ENCODE results near the gene FRMD3.

The FRMD3 gene

DNA sequence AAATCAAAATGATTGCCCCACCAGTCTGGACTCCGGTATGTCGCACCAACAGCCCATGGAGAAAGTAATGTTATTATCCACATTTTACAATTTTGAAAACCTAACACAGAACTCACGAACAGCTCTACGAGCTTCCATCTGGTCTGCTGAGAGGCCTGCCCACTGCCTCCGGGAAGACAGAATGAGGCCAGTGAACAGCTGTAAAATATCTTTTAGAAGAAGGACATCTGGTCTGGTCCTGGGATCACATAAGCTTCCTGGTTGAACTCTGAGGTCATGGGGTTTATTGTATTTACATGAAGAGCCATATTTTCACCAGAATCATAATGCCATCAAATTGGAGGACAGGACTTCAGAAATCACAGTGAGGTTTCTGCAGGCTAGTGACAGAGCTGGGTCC lies 89.0 kb downstream of the FRMD3 start:
- TF ChIP-seq, protein P1, sequence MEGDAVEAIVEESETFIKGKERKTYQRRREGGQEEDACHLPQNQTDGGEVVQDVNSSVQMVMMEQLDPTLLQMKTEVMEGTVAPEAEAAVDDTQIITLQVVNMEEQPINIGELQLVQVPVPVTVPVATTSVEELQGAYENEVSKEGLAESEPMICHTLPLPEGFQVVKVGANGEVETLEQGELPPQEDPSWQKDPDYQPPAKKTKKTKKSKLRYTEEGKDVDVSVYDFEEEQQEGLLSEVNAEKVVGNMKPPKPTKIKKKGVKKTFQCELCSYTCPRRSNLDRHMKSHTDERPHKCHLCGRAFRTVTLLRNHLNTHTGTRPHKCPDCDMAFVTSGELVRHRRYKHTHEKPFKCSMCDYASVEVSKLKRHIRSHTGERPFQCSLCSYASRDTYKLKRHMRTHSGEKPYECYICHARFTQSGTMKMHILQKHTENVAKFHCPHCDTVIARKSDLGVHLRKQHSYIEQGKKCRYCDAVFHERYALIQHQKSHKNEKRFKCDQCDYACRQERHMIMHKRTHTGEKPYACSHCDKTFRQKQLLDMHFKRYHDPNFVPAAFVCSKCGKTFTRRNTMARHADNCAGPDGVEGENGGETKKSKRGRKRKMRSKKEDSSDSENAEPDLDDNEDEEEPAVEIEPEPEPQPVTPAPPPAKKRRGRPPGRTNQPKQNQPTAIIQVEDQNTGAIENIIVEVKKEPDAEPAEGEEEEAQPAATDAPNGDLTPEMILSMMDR (IDR thresholded peaks at IDR 0.05; ENCODE audit: low read depth, low read length, missing control alignments): no peak
- no peak for DNase-seq (ENCODE audit: extremely low read depth, low read depth)
- no peak overlapping the region for H3K4me3 ChIP-seq (replicated peaks; ENCODE audit: low read depth, low read length)

DNA sequence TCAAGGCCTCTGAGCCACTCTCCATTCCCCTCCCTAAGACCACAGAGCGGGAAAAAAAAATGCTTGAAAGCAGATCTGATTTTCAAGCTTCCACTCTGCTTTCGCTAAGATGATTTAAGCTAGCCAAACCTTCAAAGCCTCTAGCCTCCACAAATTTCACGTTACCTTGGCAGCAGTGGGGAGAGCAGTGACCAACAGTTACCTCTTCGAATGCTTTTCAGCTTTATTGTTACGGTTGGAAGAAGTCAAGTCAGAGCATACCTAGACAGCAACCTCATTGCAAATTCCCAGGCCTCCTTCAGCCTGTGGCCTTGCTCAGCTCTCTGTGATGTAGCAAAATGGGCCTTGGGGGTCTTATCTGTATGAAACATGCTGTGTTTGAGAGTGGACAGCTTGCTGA lies 89.6 kb downstream of the FRMD3 start:
- TF ChIP-seq, protein P1 (IDR thresholded peaks at IDR 0.05; ENCODE audit: low read depth, low read length, missing control alignments): no peak
- H3K4me3 ChIP-seq (replicated peaks; ENCODE audit: low read depth, low read length): no peak overlapping the region
- no peak for DNase-seq (ENCODE audit: extremely low read depth, low read depth)

DNA sequence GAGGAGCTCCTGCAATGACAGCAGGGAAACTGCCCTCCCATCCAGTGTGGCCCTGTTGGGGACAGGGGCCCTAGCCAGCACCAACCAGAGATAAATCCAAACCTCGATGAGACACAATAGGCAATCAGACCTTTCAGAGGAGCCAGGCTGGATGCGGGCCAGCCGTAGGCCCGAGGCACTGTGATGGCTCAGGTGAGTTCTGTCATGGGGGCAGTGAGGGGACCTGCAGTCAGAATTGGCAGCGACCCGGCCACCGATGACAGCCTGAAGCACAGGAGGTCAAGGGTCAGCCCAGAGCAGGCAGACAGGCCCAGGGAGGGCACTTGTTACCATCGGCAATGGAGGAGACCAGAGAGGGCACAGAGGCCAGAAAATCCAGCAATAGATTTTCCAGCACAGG lies 90.8 kb downstream of the FRMD3 start:
- no peak for DNase-seq (ENCODE audit: extremely low read depth, low read depth)
- TF ChIP-seq, protein P1 (IDR thresholded peaks at IDR 0.05; ENCODE audit: low read depth, low read length, missing control alignments): no peak
- no peak overlapping the region for H3K4me3 ChIP-seq (replicated peaks; ENCODE audit: low read depth, low read length)

DNA sequence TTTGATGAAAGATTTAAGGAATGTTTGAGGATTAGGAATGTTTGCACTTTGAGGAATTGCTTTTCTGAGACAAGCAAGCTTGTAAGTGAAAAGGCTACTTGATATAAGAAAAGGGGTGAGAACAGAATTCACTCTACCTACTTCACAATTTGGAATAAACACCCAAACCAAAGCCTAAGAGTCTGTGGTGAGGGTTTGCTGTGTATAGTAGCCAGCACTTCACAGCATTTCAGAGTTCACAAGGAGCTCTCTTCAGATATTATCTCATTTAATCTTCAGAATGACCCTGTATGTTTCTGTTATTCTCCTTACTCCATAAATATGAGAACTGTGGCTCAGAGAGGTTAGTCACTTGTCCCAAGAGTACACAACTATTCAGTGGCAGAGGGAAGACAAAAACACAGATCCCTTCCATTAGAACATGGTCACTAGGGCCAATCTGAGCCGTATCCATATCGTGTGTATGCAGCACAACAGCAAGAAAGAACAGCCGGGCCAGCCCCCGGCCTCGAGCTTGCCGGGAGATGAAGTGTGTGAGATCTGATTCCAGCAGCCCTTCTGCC lies 92.4 kb downstream of the FRMD3 start:
- no peak for DNase-seq (ENCODE audit: extremely low read depth, low read depth)
- H3K4me3 ChIP-seq (replicated peaks; ENCODE audit: low read depth, low read length): no peak overlapping the region
- TF ChIP-seq, protein P1 (IDR thresholded peaks at IDR 0.05; ENCODE audit: low read depth, low read length, missing control alignments): no peak

DNA sequence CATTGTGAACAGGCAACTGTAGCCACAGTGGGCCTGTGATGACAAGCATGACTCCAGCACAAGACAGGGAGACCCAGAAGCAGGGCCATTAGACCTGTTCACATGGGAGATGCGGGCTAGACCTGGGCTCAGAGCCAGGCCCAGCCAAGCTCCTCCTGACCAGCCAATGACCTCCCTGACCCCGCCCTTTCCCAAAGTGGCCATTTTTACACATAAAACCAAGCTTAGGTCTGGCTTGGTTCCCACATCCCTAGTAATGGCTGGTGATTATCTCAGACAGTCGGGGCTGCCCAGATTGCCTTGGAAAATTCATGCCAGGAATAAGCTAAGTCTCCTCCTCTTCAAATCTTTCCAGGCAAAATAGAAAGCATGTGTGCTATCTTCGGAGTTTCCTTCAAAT lies 94.1 kb downstream of the FRMD3 start:
- DNase-seq (ENCODE audit: extremely low read depth, low read depth): no peak
- no peak overlapping the region for H3K4me3 ChIP-seq (replicated peaks; ENCODE audit: low read depth, low read length)
- TF ChIP-seq, protein P1 (IDR thresholded peaks at IDR 0.05; ENCODE audit: low read depth, low read length, missing control alignments): no peak

DNA sequence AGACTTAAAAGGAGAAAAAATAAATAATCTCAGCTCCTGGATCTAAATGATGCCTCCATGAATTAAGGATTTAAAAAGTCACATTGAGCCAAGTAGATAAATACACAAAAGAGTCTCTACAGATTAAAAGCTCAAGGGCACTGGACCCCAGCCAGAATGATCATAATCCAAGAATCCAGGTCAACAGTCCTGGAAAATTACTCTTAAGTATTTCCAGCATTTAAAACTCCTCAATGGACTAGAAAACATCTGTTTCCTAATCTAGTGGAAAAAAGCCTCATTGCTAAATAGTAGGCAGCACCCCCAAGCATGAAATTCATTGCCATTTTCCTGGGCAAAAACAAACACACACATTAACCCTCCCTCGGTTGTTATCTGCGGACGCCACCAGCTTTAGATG lies 96.8 kb downstream of the FRMD3 start:
- TF ChIP-seq, protein P1 (IDR thresholded peaks at IDR 0.05; ENCODE audit: low read depth, low read length, missing control alignments): no peak
- H3K4me3 ChIP-seq (replicated peaks; ENCODE audit: low read depth, low read length): no peak overlapping the region
- DNase-seq (ENCODE audit: extremely low read depth, low read depth): no peak

GRCh38 chr9:83440641-83441040 lies 97.6 kb downstream of the FRMD3 start:
- H3K4me3 ChIP-seq (replicated peaks; ENCODE audit: low read depth, low read length): no peak overlapping the region
- TF ChIP-seq, protein P1 (IDR thresholded peaks at IDR 0.05; ENCODE audit: low read depth, low read length, missing control alignments): no peak
- no peak for DNase-seq (ENCODE audit: extremely low read depth, low read depth)

Measured in HFF-Myc (cell line).